Measurements from ENCODE around the gene PFKFB1.
"Not testable (repeated sequence)": the region's sequence is repeated elsewhere in the genome, so short reads cannot be mapped to it uniquely, and the experiment has no call there.

Gene PFKFB1

GRCh38 chrX:54995621-54996020 lies 1.6 kb upstream of the PFKFB1 start:
- no peak for DNase-seq (ENCODE audit: low read depth)
- H3K4me3 ChIP-seq (ENCODE audit: low read depth, low read length) = no peak overlapping the region

GRCh38 chrX:54994668-54995351 lies 822 bp upstream of the PFKFB1 start:
- H3K4me3 ChIP-seq (ENCODE audit: low read depth, low read length) = no peak overlapping the region
- no peak for DNase-seq (ENCODE audit: low read depth)

- DNase-seq (ENCODE audit: low read depth) = no peak
- no peak overlapping the region for H3K4me3 ChIP-seq (ENCODE audit: low read depth, low read length)
Observed at GRCh38 chrX:54992911-54993622, 921 bp downstream of the PFKFB1 start.

- DNase-seq (ENCODE audit: low read depth) = no peak
- H3K4me3 ChIP-seq (ENCODE audit: low read depth, low read length) = no peak overlapping the region
Observed at GRCh38 chrX:54991706-54992105, 2.3 kb downstream of the PFKFB1 start.

GRCh38 chrX:54983306-54983705 lies 10.7 kb downstream of the PFKFB1 start:
- H3K4me3 ChIP-seq (ENCODE audit: low read depth, low read length); DNase-seq (ENCODE audit: low read depth): not testable (repeated sequence)

GRCh38 chrX:54980334-54980733 lies 13.7 kb downstream of the PFKFB1 start:
- DNase-seq (ENCODE audit: low read depth) = no peak
- no peak overlapping the region for H3K4me3 ChIP-seq (ENCODE audit: low read depth, low read length)

GRCh38 chrX:54979432-54979831 lies 14.6 kb downstream of the PFKFB1 start:
- no peak overlapping the region for H3K4me3 ChIP-seq (ENCODE audit: low read depth, low read length)
- DNase-seq (ENCODE audit: low read depth) = no peak

GRCh38 chrX:54978448-54978847 lies 15.5 kb downstream of the PFKFB1 start:
- no peak overlapping the region for H3K4me3 ChIP-seq (ENCODE audit: low read depth, low read length)
- no peak for DNase-seq (ENCODE audit: low read depth)

GRCh38 chrX:54977387-54977786 lies 16.6 kb downstream of the PFKFB1 start:
- no peak for DNase-seq (ENCODE audit: low read depth)
- H3K4me3 ChIP-seq (ENCODE audit: low read depth, low read length) = no peak overlapping the region

GRCh38 chrX:54964766-54965497 lies 29.1 kb downstream of the PFKFB1 start:
- no peak overlapping the region for H3K4me3 ChIP-seq (ENCODE audit: low read depth, low read length)
- no peak for DNase-seq (ENCODE audit: low read depth)

GRCh38 chrX:54961750-54962149 lies 32.2 kb downstream of the PFKFB1 start:
- no peak for DNase-seq (ENCODE audit: low read depth)
- H3K4me3 ChIP-seq (ENCODE audit: low read depth, low read length) = no peak overlapping the region

GRCh38 chrX:54950730-54951375 lies 43.1 kb downstream of the PFKFB1 start:
- DNase-seq (ENCODE audit: low read depth) = no peak
- H3K4me3 ChIP-seq (ENCODE audit: low read depth, low read length) = no peak overlapping the region

GRCh38 chrX:54945224-54945623 lies 48.8 kb downstream of the PFKFB1 start:
- no peak for DNase-seq (ENCODE audit: low read depth)
- H3K4me3 ChIP-seq (ENCODE audit: low read depth, low read length) = no peak overlapping the region

- no peak for DNase-seq (ENCODE audit: low read depth)
- no peak overlapping the region for H3K4me3 ChIP-seq (ENCODE audit: low read depth, low read length)
Observed at GRCh38 chrX:54944816-54945215, 49.2 kb downstream of the PFKFB1 start.

- no peak overlapping the region for H3K4me3 ChIP-seq (ENCODE audit: low read depth, low read length)
- no peak for DNase-seq (ENCODE audit: low read depth)
Observed at GRCh38 chrX:54937416-54937815, 56.6 kb downstream of the PFKFB1 start.

GRCh38 chrX:54935306-54935705 lies 58.7 kb downstream of the PFKFB1 start:
- H3K4me3 ChIP-seq (ENCODE audit: low read depth, low read length) = no peak overlapping the region
- DNase-seq (ENCODE audit: low read depth) = no peak

GRCh38 chrX:54934890-54935289 lies 59.1 kb downstream of the PFKFB1 start:
- DNase-seq (ENCODE audit: low read depth) = no peak
- no peak overlapping the region for H3K4me3 ChIP-seq (ENCODE audit: low read depth, low read length)

GRCh38 chrX:54934058-54934457 lies 59.9 kb downstream of the PFKFB1 start:
- no peak overlapping the region for H3K4me3 ChIP-seq (ENCODE audit: low read depth, low read length)
- DNase-seq (ENCODE audit: low read depth) = no peak

GRCh38 chrX:54933150-54933826 lies 60.7 kb downstream of the PFKFB1 start:
- no peak overlapping the region for H3K4me3 ChIP-seq (ENCODE audit: low read depth, low read length)
- DNase-seq (ENCODE audit: low read depth) = no peak

- no peak overlapping the region for H3K4me3 ChIP-seq (ENCODE audit: low read depth, low read length)
- no peak for DNase-seq (ENCODE audit: low read depth)
Observed at GRCh38 chrX:54931107-54931506, 62.9 kb downstream of the PFKFB1 start.

Data from skeletal muscle cell (primary cell).